Limb (tissue), 2 donors: Measurements from ENCODE around the gene OR1K1.
"Not testable (repeated sequence)": the region's sequence is repeated elsewhere in the genome, so short reads cannot be mapped to it uniquely, and the experiment has no call there.

Experiments
- DNase-seq, 2 donors: peaks; one replicate each; pipeline ENCODE4 v3.0.0-alpha.2; 2016; ENCODE audit errors: extremely low spot score in 2 of 2

The OR1K1 gene

DNA sequence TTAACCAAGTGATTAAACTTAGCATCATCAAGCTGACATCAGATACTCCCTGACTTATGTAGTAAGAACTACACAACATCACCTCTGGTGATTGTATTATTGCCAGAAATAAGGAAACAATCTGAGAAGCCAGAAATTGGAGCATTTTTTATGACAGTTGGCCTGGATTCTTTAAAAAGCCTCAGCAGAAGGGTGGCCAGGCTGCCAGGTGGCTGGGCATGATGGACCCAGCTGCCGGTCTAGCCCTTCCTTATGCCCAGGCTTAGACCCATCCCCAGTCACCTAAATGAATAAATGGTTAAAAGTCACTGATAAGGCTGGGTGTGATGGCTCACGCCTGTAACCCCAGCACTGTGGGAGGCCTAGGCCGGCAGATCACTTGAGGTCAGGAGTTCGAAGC, 12.8 kb downstream of the OR1K1 start:
- no peak for DNase-seq

DNA sequence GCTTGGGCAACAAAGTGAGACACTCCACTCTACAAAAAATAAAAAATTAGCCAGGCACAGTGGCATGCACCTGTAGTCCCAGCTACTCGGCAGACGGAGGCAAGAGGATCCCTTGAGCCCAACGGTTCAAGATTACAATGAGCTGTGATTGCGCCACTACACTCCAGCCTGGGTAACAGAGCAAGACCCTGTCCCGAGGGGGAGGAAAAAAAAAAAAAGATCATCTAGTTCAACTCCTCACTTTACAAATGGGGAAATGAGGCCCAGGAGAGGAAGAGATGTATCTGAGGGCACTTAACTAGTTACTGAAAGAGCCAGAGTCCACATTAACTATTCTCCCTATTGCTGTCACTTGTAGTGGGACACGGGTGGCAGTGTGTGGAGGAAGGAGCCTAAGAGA, 14.6 kb downstream of the OR1K1 start:
- DNase-seq, result no peak

DNA sequence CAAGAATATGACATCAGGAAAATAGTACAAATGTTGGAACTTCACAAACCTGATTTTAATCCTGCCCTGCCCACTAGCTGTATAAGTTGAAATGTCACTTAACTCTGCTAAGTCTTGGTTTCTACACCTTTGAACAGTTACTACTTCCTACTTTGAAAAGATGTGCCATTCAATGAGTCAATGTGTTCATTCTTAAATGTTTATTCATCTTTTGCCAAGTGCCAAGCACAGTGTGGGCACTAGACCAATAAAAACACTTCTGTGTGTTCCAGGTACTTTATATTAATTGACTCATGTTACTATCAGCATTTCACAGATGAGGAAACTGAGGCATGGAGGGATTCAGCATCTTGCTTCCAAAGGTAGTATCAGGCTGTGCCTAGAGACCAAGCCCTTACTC, 15.6 kb downstream of the OR1K1 start:
- DNase-seq, result no peak

DNA sequence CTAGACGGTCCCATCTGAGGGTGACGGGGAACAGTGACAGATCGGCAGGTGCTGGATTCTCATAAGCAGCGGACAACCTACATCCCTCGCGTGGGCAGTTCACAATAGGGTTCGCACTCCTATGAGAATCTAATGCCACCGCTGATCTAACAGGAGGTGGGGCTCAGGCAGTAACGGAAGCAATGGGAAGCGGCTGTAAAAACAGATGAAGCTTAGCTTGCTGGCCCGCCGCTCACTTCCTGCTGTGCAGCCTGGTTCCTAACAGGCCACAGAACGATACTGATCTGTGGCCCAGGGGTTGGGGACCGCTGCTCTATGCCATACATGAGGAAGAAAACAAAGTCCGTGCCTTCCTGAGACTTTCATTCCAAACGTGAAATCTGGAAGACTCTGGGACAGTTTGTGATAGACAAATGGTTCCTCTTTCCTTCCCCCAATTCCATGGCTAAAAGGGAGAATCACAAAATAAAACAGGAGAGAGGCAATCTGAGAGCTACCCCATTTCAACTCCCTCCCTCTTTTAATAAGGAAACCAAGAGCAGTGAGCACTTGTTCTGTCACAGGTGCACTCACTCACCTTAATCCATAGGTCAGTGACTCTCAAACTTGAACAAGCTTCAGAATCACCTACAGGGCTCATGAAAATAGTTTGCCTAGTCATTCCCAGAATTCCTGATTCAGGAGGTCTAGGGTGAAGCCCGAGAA, 16.4 kb downstream of the OR1K1 start:
- no peak for DNase-seq

DNA sequence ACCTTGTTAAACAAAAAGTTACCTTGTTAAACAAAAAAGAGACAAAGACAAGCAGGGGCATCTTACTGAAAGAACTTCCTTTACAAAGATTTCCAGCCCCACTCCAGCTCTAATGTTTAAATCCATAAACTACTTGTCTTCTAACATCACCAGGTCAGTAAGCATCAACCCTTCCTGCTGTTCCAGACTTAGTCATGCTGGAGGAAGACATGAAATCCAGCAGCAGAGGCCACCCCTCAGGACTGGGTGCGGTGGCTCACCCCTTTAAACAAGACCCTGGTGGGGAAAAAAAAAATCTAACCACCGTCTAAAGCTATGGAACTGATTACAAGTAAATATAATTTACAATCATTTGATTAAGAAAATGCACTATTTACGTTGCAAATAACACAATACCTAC, 19.4 kb downstream of the OR1K1 start:
- no peak for DNase-seq

DNA sequence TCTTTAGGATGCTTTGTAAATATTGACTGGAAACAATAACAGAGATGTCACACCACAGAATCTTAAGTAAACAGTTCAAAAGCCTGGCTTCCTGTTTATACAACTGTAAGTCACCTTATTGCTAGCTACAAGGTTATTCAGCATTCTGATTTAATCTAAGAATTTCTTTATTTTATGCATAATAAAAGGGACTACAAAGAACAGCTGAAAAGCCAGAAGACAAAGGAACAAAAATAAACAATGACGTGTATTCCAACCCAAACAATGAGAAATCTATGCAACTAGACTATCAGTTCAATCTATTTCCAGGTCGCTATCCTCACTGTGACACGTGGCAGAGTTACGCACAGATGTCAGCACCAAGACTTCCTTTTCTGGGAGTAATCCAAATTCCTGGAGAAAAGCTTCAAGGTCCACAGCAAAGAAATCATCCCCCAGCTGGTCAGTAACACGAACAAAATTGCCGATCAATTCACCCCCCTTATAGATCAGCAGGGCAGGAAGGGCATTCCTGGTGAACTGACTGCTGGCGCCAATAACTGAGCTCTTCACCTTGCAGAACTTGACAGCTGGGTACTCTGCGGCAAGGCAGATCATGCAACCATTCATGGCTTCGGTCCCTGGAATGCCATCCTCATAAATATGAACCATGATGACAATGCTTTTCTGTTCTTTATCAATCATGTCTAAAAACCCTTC, 20.0 kb downstream of the OR1K1 start:
- DNase-seq, result no peak

DNA sequence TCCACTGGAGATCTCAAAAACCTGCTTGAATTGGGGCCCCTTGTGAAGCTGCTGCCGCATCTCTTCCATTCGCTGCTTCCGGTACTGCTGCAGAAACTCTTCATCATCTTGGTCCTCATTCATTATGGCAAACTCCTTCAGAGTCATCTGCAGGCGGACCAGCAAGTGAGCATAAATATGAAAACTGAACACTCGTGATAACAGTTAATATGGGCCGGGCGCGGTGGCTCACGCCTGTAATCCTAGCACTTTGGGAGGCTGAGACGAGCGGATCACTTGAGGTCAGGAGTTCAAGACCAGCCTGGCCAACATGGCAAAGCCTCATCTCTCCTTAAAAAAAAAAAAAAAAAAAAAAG, 20.5 kb downstream of the OR1K1 start:
- no peak for DNase-seq

DNA sequence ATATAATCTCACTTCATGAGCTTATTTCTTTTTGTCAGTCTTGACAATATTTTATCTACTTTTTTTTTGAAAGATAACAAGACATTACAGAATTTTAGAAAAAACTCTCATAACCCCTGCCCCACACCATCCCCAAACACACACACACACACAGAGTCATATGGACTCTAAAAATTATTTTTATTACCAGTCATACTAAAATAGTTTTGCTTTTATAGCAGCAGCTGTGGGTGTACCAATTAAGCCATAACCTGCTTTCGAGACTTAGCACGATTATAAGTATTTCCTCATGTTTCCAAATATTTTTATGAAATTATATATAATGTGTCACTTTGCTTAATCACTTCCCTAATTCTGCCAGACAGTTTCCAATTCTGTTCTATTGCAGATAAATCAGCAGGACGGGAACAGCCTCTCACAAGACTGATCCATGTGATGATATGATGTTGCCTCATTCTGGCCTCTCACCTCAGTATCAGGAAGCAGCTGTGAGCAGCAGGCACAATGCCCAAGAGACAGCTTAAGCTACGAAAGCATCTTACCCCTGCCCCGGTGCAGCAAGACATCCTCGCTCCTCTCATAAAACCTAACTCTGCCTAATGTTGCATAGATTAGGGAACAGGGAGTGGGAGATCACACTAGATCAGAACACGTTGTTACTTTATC, 21.5 kb downstream of the OR1K1 start:
- DNase-seq, result no peak

DNA sequence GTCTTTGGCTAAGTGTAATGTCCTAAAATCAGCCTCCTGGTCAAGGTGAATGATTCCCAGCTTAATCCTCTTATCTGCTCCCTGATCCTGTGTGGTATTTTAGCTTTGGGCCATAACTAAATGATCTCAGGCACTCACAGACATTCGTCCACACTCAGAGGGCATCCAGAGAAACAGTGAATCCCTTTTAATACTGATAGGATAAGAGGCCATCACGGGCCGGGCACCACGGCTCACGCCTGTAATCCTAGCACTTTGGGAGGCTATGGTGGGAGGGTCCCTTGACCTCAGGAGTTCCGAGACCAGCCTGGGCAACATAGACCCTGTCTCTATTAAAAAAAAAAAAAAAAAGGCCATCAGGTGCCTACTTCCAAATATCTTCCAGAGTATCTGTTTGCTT, 22.1 kb downstream of the OR1K1 start:
- DNase-seq, result no peak

DNA sequence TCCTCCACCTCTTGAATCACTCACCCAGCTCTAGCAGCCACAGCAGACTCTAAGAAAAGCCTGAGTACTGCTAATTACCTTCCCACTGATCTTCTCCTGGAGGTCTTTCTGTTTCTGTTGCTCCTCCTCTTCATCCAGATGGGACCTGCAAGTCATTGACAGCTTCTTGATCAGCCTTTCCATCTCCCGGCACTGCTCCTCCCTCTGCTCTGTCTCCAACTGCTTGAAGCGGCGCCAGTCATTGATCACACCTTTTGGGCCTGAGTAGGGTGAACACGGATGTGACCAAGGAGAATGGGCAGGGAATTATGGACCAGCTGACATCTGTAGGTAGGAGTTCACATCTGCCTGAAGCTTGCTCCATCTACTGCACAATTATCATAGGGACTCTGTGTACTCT, 23.0 kb downstream of the OR1K1 start:
- no peak for DNase-seq

DNA sequence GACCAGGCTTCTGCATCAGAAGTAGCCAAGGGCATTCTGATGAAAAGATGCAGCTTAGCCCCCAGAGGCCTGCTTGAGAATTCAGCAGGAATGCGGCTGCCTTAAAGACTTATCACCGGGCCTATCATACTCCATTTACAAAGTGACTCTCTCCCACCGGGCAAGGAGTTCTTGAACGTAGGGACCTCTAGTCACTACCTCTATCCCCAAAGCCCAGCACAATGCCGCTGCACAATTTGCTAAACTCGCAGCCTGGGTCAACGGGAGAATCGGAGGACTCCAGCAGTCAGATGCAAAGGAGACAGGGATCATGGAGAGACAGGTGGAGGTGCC, 27.8 kb downstream of the OR1K1 start:
- DNase-seq, result peak in 1 of 2 donors; percentile 6

DNA sequence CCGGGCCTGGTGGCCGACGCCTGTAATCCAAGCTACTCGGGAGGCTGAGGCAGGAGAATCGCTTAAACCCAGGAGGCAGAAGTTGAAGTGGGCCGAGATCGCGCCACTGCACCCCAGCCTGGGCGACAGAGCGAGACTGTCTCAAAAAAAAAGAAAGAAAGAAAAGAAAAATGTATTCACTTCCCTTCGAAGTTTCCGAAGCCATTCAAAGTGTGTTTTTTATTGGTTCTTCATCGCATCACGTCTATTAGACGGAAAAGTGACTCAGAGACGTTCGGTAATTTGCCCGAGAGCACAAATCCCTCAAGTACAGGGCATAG, 29.0 kb downstream of the OR1K1 start:
- DNase-seq, result not testable (repeated sequence)

DNA sequence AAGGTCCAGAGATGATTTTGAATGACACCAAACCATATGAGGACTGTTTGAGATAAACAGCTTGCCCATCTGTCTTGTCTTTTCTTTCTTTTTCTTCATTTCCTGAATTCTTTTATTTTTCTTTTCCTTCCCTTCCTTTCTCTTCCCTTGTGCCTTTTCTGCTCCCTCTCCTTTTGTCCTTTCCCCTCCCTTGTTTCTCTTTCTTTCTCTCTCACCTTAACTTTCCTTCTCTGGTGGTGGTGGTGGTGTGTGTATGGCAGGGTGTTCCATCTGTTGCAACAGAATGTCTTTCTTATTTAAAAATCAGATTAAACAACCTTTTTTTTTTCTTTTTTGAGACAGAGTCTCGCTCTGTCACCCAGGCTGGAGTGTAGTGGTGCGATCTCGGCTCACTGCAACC, 32.3 kb downstream of the OR1K1 start:
- no peak for DNase-seq

DNA sequence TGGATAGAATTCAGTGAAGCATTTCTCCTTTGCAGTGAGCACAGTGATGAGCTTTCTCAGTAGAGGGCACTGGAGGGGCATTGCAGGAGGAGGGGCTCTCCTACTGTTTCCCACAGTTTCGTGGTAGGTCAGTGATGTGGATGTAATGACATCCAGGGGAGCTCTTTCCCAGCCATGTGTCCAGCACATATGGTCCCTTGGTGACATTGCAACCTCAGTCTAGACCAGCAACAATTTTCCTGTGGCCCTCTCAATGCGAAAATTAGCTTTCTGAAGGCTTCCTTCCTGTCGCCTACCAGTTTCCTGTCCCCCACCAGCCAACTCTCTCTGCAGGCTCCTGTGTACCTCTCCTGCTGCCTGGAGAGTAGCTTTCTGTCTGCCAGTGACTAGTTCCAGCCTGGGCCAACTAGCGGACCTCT, 35.4 kb downstream of the OR1K1 start:
- DNase-seq, result no peak

DNA sequence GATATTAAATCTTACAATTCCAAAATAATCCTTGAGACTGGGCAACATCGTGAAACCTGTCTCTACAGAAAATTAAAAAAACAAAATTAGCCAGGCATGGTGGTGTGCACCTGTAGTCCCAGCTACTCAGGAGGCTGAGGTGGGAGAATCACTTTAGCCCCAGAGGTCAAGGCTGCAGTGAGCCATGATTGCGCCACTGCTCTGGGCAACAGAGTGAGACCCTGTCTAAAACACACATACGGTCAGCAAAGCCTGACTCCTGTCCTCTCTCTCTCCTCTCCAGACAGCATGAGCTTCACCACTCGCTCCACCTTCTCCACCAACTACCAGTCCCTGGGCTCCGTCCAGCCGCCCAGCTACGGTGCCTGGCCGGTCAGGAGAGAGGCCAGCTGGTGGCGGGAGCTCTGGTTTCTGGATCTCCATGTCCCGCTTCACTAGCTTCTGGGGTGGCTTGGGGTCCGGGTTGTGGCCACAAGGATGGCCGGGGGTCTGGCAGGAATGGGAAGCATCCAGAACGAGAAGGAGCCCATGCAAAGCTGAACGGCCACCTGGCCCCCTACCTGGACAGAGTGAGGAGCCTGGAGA, 37.4 kb downstream of the OR1K1 start:
- DNase-seq, result no peak

DNA sequence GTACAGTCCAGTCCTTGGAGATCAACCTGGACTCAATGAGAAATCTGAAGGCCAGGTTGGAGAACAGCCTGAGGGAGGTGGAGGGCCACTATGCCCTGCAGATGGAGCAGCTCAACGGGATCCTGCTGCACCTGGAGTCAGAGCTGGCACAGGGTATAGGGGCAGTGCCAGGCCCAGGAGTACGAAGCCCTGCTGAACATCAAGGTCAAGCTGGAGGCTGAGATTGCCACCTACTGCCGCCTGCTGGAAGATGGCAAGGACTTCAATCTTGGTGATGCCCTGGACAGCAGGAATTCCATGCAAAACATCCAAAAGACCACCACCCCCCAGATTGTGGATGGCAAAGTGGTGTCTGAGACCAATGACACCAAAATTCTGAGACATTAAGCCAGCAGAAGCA, 38.5 kb downstream of the OR1K1 start:
- not testable (repeated sequence) for DNase-seq

DNA sequence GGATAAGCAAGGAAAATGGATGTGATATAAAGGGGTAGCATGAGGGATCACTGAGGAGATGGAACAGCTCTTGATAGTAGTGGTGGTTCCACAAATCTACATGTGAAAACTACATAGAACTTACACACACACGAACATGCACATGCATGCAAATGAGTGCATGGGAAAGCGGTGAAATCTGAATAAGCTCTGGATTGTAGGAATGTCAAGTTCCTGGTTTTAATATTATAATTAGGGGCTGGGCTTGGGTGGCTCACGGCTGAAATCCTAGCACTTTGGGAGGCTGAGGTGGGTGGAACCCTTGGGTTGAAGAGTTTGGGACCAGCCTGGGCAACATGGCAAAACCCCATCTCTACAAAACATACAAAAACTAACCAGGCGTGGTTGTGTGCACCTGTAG, 41.6 kb downstream of the OR1K1 start:
- DNase-seq, result no peak

DNA sequence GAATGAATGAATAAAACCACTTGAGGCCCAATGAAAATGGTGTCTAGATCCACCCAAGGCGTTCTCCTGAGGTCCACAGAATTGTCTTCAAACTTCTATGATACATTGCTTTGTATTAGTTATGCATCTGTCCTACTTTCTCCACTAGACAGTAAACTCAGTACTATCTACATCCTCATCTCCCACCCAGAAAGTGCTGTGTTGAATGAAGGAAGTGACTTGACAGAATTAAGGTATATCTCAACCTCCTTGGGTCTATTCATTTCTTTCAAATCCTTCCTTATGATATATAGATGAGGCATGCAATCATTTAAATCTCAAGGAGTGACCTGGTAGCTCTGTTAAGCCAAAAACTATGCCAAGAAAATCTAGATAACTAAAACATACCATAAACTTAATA, 44.2 kb downstream of the OR1K1 start:
- DNase-seq, result no peak

DNA sequence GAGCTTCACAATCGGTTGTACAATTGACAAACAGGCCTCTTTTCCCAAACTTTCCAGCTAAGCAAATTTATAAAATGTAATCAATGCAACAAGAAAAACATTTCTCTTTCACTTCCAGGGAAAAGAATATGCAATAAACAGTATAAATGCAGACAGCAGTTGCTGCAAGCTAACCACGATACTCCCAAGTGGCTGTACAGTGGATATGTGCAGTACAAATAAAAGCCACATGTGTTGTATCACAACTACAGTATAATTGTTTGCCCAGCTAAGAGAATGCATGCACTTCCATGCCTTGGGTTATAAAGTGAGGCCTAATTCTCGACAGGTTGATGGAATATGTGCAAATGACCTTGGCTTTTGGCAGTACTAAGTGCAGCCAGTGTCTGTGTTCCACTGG, 45.2 kb downstream of the OR1K1 start:
- no peak for DNase-seq

DNA sequence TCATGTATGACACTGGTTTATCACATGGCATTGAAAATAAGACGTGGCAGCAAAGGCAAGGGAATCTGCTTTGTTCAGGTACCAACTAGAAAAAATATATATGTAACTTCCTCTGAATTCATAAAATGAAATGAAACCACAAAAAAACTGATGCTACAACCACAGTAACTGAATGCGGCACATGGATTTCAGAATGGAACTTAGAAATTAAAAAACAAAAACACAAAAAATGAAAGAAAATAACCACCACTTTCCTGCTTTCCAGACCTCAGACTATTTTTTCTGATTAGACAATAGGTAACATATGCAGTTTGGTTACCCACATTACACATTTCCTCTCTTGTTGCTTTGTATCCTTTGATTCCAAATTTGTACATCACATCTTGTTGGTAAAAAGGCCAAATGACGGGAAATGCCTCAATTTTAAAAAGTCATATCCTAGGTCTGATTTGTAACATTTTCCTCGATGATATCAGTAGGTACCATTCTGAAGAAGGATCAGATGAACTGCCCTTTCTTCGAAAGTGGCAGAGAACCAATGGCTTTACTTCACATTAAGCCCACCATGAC, 46.5 kb downstream of the OR1K1 start:
- DNase-seq, result no peak

DNA sequence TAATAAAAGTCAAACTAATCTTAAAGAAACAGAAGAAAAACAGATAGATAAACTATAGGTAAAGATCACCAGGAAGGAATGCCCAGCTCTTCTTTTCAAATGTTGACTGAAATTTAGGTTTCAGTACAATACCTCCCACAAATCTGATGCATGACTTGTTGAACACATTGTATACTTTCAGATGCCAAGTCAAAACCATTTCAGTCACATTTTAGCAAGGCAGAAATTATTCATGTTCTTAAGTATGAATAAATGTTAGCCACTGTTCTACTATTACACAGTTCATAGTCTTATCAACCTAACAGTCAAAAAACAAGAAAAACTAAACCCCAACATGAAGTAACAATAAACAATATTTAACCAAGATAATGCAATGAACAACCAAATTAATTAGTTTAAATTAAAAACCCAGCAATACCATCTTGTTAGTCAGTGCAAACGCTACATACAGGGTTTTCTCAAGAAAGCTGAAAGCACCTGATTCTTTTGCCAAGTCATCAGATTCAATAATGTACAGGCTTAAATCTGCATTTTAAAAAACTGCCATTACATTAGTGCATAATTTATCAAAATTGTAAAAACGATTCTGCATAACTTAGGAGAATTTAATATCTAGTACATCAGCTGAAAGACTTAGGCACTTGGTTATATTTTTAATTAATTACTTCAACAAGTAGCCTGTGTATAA, 48.5 kb downstream of the OR1K1 start:
- no peak for DNase-seq
